ENCODE data around the gene P2RX7.

Gene P2RX7

DNA sequence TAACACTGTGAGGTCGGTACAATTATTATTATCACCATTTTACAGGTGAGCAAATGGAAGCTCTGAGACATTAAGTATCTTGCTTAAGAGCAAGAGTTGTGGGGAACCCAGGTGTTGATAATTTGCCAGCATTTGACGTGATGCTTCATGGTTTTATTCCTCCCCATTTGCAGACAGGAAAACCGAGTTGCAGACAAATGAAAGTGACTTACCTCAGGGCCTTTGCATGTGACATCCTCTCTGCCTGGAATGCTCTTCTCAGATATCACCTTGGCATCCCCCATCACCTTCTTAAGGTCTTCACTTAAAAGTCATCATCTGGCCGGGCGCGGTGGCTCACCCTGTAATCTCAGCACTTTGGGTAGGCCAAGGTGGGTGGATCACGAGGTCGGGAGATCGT, 21.0 kb upstream of the P2RX7 start:
- no peak for DNase-seq

DNA sequence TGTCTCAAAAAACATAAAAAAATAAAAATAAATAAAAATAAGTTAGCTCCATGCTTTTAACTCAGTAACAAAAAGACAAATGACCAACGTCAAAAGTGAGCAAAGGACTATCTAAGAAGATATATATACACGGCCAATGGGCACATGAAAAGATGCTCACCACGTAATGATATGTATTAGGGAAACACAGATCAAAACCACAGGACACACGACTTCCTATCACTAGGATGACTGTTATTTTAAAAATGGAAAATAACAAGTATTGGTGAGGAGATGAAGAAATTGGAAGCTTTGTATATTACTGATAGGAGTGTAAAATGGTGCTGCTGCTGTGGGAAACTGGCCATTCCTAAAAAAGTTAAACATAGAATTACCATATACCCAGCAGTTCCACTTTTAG, 20.2 kb upstream of the P2RX7 start:
- DNase-seq: no peak

DNA sequence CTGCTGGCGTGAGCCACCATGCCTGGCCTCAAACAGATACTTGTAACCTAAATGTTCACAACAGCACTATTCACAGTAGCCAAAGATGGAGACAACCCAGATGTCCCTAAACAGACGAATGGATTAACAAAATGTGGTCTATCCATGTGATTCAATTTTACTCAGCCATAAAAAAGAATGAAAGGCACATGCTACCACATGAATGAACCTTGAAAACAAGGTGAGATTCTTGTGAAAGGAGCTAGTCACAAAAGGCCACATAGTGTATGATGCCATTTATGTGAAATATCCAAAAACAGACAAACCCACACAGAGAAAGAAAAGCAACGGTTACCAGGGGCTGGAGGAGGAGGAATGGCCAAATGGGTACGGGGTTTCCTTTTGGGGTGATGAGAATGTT, 19.6 kb upstream of the P2RX7 start:
- no peak for DNase-seq

DNA sequence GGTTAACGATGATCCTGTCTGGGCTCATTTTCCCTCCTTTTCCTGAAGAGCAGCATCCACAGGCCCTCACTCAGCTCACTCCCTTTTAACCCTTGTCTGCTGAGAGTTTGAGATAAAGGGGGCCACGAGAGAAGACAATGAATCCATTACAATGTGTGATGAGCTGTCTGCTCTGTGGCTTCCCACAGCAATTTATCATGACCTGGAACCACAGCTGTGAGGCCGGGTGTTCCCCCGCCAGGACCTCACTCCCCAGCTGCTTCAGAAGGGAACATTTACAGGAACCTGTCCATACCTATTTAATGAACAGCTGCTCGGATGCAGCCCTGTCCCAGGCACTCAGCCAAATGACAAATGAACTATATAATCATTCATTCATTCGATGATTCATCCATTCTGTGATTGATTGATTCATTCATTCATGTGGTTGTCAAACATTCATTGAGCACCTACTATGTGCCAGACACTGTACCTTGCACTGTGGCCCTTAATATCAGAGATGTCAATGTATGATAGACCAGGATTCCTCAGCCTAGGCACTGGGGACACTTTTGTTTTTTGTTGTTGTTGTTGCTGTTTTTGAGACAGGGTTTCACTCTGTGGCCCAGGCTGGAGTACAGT, 18.5 kb upstream of the P2RX7 start:
- DNase-seq: no peak

DNA sequence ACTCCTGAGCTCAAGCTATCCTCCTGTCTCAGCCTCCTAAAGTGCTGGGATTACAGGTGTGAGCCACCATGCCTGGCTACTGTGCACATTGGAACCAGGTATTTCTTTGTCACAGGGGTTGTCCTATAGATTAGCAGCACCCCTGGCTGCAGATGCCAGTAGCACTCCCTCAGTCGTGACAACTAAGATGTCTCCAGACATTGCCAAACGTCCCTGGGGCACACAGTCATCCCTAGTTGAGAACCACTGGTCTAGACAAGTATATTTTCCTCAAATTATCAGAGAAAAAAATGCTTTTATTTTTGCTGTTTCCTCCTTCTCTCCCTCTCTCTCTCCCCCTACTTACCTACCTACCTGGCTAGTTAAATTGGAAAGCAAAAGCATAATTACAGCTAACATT, 17.9 kb upstream of the P2RX7 start:
- no peak for DNase-seq

DNA sequence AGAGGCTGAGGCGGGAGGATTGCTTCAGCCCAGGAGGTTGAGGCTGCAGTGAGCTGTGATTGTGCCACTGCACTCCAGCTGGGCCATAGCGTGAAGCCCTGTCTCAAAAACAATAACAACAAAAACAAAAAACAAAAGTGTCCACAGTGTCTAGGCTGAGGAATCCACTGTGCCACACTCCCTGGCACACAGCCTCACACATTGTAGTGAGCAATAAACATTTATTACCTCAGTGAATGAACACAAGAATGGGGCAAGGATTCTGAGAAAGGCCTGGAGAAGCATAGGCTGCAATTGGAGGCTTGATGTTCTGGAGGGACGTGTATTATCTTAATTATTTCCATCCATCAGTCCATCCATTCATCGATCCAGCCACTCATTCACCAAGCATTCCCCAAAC, 17.1 kb upstream of the P2RX7 start:
- no peak for DNase-seq

DNA sequence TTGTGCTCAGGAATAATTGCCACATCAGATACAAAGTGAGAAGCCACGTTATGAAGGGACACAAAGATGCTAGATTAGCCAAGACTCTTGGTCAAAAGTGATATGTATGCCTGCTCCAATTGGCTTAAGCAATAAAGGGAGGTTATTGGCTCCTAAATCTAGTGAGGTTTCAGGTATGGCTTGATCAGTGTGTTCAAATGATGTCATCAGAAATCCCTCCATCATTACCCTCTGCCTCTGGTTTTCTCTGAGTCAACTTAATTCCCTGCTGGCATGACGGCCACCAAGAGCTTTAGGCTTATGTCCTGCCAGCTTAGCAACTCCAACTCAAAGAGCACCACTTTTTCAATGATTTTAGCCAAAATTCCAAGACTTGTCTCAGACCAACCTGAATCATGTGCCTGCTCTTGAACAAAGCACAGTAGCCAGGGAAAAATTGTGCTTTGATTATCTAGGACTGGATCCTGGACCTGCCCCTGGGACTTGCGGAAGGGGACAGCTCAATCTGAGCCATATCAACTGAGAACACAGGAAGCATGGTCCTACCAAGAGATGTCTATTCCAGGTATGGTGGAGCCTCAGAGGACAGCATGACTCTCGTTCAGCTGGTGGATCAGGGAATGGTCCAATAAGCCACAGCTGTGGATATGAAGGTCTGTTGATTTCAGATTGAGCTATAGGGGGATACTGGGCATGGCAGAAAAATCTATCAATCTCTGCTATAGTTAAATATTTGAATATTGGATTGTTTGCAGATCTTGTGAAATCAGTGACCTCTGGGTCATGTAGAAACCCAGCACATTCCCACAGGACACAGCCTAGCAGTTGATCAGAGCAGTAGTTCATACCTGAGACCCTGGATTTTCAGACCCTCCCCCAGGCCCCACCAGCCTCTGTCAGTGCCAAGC, 16.1 kb upstream of the P2RX7 start:
- no peak for DNase-seq

DNA sequence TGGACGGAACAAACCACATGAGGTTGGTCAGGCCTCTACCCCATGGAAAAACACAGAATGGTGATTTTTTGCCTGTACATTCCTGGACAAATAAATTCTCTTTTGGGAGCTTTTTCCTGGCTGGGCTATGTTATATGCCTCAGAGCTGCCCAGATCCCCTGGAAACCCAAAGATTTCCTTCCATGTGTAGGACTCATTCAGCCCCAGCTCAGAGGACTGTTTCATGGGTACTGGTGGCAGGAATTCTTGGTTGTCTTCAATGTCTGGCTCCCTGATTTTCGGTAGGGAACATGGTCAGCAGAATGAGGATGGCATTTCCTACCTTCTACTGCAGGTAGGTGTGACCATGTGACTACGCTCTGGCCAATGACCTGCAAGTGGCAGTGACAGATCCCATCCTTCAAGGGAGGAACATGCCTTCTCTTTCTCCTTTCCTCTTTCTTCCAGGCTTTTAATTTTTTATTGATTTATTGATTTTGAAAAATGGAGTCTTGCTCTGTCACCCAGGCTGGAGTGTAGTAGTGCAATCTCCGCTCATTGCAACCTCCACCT, 15.4 kb upstream of the P2RX7 start:
- no peak for DNase-seq

DNA sequence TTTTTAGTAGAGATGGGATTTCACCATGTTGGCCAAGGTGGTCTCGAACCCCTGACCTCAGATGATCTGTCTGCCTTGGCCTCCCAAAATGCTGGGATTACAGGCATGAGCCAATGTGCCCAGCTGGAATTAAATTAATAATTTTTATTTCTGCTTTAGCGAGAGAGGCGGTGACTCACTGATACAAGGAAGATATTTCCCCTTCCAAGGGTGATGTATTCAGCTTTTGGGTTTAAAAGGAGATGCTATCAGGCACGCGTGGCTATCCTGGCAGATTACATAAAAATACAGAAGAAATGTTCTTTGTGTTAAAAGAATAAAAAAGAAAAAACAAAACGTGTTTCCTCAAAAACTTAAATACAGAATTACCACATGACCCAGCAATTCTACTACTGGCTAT, 12.4 kb upstream of the P2RX7 start:
- DNase-seq: no peak

DNA sequence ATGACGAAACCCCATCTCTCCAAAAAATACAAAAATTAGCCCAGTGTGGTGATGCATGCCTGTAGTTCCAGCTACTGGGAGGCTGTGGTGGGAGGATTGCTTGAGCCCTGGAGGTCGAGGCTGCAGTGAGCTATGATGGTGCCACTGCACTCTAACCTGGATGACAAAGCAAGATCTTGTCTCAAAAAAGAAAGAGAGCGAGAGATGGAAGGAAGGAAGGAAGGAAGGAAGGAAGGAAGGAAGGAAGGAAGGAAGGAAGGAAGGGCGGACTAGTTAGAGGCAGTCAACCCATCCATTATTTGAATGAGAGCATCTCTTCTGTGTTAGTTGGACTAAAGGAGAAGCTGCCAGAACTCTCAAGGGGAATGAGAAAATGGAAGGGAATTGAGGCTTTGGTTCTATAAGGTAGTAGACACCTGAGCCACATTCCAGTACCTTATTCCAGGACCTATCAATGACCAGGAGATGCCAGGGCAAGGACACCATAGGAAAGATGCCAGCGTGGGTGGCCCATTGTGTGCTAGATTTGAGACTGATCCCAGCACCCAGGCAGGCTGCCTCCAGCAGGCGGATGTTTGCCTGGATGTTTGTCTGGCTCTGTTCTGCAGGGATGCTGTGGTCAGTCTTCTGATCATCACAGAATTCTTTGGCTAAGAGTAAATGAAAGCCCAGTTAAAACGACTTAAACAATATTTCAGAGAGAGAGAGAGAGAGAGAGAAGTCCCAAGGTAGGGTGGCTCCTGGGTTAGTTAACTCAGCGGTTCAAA, 11.5 kb upstream of the P2RX7 start:
- no peak for DNase-seq

DNA sequence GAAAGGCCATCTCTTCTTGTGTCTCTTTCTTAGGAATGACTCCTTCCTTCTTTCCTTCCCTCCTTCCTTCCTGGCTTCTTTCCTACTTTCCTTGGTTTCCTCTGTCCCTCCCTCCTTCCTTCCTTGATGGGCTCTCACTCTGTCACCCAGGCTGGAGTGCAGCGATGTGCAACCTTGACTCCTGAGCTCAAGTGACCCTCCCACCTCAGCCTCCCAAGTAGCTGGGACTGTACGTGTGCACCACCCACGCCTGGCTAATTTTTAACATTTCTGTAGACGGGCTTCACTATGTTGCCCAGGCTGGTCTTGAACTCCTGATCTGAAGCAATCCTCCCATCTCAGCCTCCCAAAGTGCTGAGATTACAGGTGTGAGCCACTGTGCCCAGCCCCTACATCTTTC, 10.9 kb upstream of the P2RX7 start:
- no peak for DNase-seq

DNA sequence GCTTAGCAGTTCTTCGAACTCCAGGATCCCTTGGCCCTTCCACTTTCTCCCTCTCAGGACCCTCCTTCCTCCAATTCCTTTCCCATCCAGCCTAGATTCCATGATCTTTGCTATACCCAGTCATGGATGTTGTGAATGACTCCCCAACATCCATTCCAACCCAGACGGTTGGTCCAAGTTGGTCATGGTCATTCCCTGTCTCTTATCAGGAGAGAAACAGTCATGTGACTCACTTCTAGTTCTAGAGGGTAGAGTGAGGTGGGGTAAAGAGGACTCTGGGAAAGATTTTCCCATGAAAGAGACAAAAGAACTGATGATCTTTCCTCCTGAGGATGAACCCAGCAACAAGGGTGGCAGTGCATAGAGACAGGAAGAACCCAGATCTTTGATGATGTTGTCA, 9.2 kb upstream of the P2RX7 start:
- DNase-seq: no peak

DNA sequence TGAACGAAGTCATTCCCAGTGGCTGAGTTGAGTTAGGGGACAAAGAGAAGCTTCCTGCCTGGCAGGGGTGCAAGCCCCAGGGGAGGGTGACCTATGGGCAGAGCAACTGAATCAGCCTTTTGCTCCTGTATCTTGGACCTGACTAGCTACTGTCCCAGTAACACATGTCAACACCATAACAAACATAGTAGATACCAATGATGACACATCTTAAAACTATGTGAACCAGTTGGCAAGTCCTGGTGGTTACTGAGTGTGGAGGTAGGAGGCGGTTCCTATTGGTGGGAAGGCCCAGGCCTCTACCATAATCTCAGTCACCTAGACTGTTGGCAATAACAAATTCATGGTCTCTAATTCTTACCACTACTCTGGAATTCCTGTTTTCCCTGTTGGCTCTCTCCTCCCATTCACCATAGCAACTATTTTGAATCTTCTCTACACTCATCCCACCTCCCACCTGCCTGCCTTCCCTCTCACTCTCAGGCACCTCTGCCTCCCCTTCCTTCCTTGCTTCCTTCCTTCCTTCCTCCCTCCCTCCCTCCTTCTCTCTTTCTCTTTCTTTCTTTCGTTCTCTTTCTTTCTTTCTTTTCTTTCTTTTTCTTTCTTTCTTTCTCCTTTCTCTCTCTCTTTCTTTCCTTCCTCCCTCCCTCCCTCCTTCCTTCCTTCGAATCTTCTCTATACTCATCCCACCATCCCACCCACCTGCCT, 8.1 kb upstream of the P2RX7 start:
- no peak for DNase-seq

DNA sequence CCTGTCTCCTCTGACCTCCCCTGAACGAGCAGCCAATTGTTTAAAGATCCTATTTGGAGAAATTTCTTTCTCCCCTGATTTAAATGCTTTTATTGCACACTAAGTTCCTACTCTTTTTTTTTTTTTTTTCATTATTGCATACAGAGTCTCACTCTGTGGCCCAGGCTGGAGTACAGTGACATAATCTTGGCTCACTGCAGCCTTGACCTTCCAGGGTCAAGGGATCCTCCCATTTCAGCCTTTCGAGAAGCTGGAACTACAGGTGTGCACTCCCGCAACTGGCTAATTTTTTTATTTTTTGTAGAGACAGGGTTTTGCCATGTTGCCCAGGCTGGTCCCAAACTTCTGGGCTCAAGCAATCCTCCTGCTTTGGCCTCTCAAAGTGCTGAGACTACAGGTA, 5.2 kb upstream of the P2RX7 start:
- DNase-seq: no peak

DNA sequence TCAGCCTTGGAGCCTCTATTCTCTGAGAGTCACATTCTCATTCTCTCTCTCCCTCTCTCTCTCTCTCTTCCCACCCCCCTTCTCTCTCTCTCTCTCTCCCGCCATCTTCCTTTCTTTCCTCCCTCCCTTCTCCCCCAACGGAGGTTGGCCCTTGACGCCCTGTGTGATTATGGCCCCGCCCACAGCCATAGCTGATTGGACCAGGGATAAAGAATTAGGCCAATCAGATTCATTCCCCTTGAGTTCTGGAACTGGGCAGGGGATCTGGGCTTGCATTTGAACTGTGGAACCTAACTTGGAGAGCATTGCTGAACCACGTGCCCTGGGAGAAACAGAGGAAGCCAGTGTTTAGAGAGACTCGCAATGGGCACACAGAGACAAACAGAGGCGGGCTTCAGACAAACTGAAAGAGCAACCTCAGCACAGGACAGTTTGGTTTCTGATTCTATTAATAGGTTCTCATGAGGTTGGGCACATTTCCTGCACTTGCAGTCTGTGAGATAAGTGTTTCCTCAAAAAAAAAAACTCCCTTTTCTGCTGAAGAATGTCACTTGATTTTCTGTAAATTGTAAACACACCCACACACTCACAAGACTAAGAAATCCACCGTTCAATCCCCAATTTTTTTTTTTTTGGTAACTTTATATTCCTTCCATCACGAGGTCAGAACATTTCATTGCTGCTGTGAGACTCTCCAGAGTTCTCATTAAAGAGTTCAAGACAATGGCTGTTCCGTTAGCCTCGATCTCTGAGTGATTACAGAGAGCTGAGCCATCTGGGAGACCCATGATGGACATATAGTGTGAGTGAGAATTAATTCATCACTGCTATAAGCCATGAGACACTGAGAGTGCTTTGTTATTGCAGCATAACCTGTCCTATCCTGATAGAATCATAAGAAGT, 3.5 kb upstream of the P2RX7 start:
- DNase-seq: no peak

DNA sequence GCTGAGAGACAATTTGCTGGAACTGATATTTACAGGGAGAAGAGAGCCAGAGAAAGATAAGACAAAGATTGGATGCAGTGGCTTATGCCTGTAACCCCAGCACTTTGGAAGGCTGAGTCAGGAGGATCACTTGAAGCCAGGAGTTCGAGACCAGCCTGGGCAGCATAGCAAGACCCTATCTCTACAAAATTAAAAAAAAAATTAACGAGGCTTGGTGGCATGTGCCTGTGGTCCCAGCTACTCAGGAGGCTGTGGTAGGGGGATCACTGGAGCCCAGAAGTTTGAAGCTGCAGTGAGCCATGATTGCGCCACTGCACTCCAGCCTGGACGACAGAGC, 2.9 kb upstream of the P2RX7 start:
- DNase-seq: no peak

DNA sequence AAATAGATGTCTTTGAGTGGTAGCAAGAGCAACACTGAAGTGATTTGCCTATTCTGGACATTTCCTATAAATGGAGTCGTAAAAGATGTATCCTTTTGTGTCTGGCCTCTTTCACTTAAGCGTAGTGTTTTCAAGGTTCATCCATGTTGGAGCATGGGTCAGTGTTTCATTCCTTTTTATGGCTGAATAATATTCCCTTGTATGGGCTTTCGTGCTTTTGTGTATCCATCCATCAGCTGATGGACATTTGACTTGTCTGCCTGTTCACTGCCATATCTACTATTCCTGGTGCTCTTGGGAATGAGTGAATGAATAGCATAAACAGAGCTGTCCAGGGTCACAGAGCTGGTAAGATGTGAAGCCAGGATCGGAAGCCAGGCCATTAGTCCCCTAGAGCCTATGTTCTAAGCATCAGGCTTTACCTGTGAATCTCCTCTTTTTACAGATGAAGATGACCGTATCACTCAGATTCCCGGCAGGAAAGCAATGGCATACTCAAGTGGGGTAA, 1.8 kb upstream of the P2RX7 start:
- no peak for DNase-seq

DNA sequence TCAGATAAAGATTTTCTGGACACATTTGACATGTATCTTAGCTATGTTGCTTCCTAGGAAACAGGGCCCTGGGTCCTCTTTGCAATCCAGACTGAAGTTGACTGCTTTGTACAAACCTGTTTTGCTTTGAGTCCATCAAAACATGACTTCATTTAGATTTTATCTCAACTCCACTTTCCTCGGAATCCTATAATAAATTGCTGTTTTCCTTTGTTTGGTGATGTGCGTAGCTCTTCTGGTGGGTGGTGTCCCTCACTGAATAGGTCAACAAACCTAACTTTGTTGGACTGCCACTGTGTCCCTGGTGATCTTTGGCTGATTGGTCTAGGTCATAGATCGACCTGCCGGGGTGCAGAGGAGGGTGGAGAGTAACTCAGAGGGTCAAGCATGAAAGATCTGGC, 735 bp upstream of the P2RX7 start:
- no peak for DNase-seq

DNA sequence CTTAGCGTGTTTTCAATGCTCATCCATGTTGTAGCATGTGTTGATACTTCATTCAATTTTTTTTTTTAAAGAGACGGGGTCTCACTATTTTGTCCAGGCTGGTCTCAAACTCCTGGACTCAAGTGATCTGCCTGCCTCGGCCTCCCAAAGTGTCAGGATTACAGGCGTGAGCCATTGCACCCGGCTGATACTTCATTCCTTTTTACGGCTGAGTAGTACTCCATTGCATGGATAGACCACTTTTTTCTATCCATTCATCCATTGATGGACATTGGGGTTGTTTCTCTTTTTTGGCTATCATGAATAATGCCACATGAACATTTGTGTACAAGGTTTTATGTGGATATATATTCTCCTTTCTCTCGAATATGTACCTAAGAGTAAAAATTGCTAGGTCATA, 1.2 kb downstream of the P2RX7 start:
- no peak for DNase-seq

DNA sequence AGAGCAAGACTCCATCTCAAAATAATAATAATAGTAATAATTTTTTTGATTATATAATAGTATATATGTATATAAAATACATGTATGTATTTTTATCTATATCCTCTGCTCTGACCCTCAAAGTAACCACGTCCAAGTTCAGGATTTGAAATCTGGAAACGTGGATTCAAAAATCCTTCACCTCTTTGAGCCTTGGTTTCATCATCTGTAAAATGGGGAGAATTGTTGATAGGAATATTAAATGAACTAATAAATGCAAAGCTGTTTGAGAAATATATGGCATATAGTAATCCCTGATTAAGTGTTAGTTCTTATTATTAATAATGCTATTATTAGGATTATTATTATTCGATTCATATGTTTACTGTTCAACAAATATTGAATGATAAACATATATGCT, 2.6 kb downstream of the P2RX7 start:
- DNase-seq: no peak

DNA sequence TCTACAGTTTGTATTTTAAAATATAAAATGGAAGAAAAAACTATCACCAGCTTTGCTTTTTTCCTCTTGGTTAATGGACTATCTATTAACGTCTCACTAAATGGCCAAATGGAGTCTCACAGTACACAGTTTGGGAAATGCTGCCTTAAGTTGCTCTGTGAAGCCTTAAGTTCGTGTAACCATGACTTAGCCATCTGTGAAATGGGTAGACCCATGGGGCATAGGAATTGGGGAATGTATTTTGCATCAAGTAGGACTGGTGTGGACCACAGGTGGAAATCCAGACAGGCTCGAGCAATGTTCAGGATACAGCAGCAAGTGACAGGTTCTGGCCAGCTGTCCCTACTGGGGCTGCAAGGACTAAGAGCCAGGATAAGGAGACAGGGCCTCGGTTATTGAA, 4.8 kb downstream of the P2RX7 start:
- no peak for DNase-seq

DNA sequence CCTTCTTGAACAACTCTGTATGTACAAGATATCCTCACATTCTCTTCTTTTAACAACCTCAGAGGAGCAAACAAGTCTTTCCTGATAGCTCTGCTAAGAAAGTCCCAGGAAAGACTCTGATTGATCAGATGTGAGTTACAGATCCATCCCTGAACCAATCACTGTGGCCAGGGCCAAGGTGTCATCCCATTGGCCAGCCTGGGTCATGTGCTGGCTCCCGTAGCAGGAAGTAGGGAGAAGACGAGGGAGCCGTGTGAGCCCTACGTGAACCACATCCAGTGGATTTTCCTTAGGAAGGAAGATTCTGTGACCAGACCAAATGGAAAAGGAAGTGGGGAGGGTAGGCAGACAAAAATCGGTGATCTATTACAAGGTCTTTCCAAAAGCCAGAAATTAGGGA, 5.6 kb downstream of the P2RX7 start:
- DNase-seq: no peak

All from NCI-H1930 (cell line).